ENCODE results near the gene NBR1.

DNA sequence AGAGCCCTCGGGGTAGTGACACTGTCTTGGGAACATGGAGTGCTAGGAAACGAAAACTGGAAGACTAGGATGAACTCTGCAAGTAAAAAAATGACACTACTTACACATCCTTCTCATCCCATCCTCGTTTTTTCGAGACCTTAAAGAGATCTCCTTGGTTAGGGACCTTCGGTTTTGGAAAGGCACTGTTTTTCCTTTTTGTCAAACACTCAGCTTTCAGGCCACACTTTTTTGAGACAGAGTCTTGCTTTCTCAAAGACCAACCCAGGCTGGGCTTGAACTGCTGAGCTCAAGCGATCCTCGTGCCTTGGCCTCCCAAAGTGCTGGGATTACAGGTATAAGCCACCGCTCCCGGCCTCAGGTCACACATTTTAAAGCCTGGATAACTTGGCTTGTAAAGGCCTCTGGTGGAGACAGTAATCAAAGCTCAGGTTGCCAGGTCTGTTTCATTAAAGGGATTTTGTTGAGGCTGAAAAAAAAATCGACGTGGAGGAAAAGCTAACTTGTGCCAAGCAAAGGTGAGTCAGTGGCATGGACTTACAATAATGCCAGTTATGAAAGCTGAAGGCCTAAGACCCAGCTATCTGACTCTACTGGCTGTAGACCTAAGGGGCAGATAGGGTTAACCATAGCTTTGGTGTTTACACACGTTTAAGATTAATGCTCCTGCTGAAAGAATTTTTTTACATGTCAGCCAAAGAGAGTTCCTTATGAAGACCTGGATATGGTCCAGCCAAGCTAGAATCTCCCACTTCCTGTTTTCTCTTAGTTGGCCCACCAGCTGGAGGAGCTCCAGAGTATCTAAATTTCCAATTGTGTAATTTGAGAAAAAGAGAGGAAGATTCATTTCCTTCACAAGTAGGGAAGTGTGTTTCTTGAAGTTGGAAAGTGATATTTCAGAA lies 823 bp downstream of the NBR1 start:
- TF ChIP-seq, protein P1, sequence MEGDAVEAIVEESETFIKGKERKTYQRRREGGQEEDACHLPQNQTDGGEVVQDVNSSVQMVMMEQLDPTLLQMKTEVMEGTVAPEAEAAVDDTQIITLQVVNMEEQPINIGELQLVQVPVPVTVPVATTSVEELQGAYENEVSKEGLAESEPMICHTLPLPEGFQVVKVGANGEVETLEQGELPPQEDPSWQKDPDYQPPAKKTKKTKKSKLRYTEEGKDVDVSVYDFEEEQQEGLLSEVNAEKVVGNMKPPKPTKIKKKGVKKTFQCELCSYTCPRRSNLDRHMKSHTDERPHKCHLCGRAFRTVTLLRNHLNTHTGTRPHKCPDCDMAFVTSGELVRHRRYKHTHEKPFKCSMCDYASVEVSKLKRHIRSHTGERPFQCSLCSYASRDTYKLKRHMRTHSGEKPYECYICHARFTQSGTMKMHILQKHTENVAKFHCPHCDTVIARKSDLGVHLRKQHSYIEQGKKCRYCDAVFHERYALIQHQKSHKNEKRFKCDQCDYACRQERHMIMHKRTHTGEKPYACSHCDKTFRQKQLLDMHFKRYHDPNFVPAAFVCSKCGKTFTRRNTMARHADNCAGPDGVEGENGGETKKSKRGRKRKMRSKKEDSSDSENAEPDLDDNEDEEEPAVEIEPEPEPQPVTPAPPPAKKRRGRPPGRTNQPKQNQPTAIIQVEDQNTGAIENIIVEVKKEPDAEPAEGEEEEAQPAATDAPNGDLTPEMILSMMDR (IDR thresholded peaks at IDR 0.05 in 8 of 11, conservative IDR thresholded peaks at IDR 0.05 in 3 of 11), result no peak
- no peak for TF ChIP-seq POLR2A (IDR thresholded peaks at IDR 0.05)

Measured in spleen (tissue), 7 donors.